SK-MEL-5 (cell line): ENCODE data around the gene EXD1. TPM values are rescaled to one million over a fixed set of nuclear protein-coding genes. Genes with fewer than 3 reads are reported as not detected.
"Not testable (repeated sequence)": the region's sequence is repeated elsewhere in the genome, so short reads cannot be mapped to it uniquely, and the experiment has no call there.

Experiments used
- DNase-seq: peaks from one replicate; pipeline ENCODE4 v3.0.0-alpha.2; 2016; ENCODE audit warnings: low read depth, low spot score
- in situ Hi-C: cut with HindIII; loops from 2 replicates; pipeline ENCODE4 v1.10.0; 2016; ENCODE audit warnings: low sequenced_read_pairs, high pct_unique_total_duplicates, low pct_unique_long_range_greater_than_20kb
- total RNA-seq: library from RNA; depleted of rRNA; stranded (reverse); fragments of >200 nt; shearing (Covaris generic); gene quantifications from 2 replicates; pipeline ENCODE4 v1.2.3, GENCODE V29; 2014; rRNA removed

Gene EXD1
- total RNA-seq, 1 experiment from 2014 or later = not detected

DNA sequence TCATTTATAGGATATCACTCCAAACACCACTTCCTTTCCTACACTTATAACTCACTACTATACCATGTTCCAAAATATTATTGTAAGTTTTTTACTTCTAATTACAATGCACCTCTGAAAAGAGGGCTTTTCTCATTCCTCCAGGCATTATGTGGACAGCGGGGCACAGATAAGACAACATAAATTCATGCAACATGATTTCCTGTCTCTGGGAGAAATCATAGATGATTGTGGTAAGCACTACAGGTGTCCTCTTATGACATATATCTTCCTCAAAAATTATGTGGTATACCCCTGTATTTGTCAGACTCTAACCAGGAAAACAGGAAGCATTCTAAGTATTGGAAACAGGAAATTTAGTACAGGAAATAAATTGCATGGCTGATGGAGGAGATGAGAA, 68.8 kb downstream of the EXD1 start:
- no peak for DNase-seq
- in situ Hi-C loops = no loop called here

DNA sequence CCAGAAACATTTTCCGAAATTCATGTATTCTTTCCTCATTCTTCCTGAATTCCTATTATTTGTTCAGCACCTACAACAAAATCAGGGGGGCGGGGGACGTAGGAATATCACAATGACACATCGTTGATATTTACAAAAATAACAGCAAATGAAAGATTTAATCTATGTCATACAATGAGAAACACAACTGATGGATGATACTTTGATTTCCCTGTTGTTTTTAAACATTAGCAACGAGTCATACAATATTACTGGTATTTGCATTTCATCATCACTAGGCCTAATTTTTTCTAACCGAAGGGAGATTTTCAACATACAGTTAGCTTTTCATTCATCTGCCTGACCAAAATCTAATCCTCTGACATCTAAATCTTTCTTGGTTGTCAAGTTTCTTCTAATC, 69.2 kb downstream of the EXD1 start:
- in situ Hi-C loops = no loop called here
- no peak for DNase-seq

DNA sequence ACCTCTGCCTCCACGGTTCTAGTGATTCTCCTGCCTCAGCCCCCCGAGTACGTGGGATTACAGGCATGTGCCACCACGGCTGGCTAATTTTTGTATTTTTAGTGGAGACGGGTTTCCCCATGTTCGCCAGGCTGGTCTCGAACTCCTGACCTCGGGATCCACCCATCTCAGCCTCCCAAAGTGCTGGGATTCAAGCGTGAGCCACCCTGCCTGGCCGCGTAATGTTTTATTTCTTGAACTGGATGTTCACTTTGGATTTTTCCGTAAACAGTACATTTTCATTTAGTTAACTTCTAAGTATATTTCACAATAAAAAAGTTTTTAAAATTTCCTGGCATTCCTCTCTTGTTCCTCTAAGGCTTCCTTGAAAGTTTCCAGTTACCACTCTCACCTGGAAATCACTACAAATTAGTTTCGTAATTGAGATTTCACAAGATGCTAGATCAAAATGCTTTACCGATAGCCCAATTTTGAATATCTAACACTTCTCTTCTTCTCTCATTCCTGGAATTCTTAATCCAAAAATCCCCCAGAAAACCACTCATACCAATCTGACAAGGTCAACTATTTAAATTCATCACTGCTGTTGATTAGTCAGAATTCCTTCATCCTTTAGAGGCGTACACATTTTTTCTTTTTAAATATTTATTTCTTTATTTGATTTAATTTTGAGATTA, 69.8 kb downstream of the EXD1 start:
- in situ Hi-C loops = no loop called here
- no peak for DNase-seq

DNA sequence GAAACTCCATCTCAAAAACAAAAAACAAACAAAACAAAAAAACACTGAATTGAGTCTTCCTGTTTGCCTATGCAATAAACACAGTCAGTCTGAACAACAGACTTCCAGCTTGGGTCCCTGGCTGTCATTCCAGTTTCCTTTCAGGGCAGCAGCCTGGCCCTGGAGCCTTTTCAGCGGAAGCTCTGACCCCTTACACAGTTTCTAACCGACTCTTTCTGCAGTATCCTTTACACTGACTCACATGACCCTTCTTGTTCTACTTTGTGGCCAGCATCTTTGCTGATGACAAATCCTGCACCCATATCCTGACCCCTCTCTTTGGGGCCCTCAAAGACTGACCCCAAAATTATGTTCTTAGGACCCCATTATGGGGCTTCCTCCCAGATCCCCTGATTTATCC, 76.1 kb downstream of the EXD1 start:
- in situ Hi-C loops = no loop called here
- DNase-seq = no peak

DNA sequence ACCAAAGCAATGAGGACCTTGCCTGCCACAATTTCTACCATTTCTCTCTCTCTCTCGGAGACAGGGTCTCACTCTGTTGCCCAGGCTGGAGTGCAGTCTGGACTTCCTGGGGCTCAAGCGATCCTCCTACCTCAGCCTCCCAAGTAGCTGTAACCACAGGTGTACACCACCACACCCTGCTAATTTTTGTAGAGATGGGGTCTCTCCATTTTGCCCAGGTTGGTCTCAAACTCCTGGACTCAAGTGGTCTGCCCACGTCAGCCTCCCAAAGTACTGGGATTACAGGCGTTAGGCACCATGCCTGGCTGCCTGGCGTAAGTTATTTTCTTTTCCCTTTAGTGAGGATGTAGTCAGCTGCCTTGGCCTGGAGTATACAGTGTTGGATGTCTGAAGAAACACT, 76.8 kb downstream of the EXD1 start:
- in situ Hi-C loops = no loop called here
- DNase-seq = no peak

DNA sequence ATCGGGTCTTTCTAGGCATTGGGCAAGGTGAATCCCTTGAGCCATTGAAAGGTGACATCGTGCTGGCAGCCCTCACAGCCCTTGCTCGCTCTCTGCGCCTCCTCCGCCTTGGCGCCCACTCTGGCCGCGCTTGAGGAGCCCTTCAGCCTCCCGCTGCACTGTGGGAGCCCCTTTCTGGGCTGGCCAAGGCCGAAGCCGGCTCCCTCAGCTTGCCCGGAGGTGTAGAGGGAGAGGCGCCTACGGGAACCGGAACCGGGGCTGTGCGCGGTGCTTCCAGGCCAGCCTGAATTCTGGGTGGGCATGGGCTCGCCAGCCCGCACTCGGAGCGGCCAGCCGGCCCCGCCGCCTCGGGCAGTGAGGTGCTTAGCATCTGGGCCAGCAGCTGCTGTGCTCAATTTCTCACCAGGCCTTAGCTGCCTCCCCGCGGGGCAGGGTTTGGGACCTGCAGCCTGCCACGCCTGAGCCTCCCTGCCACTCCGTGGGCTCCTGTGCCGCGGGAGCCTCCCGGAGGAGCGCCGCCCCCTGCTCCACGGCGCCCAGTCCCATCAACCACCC, 79.0 kb downstream of the EXD1 start:
- DNase-seq = no peak
- in situ Hi-C loops = no loop called here

DNA sequence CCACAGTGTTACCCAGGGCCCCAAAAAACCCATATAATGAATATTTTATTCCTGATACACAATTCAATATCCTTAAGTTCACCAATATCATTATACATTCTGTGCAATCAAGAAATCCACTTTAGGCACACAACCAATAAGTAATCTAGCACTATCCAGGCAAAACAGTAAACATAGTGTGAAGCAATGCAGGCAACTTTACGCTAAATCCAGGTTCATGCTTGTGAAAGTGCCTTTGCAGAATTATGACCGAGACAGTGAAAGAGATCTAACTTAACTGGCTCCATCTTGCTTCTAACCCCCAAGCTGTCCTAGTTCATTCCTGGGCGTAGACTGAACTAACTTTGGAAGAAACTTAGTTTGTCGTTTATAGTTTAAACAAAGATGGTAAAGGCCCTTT, 80.3 kb downstream of the EXD1 start:
- in situ Hi-C loops = no loop called here

DNA sequence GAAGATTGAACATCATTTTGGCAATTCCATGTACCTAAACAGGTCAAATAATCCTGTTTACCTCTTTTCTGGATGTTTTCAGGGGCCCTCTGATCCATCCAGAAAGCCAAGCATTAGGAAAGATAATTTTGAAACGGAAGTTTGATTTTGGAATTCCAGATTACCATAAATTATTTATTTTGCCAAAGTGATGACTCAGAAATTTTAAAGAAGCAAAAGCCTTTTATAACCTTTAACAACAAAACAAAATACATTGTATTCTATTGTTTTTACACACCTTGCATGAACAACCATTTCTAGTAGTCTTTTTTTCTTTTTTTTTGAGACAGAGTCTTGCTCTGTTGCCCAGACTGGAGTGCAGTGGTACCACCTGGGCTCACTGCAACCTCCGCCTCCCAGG, 82.5 kb downstream of the EXD1 start:
- no peak for DNase-seq
- in situ Hi-C loops = no loop called here

More for the DNA sequence above, 80.3 kb downstream of the EXD1 start:
- DNase-seq = no peak

DNA sequence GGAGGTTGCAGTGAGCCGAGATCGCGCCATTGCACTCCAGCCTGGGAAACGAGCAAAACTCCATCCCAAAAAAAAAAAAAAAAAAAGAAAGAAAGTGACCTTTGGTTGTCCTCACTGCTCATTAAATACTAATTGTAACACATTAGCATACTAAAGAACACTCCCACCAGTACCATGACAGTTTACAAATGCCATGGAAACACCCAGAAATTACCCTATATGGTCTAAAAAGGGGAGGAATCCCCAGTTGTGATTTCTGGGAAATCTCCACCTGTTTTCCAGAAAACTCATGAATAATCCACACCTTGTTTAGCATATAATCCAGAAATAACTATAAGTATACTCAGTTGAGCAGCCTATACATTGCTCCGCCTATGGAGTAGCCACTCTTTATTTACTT, 90.9 kb downstream of the EXD1 start:
- DNase-seq = no peak
- in situ Hi-C loops = no loop called here

DNA sequence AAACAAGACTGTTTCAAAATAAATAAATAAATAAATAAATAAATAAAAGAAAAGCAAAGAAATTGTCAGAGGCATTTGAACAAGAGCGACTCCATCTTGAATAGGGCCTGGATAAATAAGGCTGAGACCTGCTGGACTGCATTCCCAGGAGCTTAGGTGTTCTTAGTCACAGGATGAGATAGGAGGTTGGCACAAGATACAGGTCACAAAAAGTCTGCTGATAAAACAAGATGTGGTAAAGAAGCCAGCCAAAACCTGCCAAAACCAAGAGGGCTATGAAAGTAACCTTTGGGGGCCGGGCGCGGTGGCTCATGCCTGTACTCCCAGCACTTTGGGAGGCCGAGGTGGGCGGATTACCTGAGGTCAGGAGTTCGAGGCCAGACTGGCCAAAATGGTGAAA, 91.4 kb downstream of the EXD1 start:
- DNase-seq, in situ Hi-C loops: not testable (repeated sequence)

DNA sequence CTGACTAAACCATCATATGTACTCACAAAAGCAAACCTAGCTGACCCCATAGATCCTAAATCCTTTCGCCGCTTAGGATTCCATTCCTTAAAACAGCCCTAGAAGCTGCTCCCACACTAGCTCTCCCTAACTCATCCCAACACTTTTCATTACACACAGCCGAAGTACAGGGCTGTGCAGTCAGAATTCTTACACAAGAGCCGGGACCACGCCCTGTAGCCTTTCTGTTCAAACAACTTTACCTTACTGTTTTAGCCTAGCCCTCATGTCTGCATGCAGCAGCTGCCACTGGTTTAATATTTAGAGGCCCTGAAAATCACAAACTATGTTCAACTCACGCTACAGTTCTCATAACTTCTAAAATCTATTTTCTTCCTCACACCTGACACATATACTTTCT, 95.0 kb downstream of the EXD1 start:
- DNase-seq, in situ Hi-C loops: not testable (repeated sequence)

DNA sequence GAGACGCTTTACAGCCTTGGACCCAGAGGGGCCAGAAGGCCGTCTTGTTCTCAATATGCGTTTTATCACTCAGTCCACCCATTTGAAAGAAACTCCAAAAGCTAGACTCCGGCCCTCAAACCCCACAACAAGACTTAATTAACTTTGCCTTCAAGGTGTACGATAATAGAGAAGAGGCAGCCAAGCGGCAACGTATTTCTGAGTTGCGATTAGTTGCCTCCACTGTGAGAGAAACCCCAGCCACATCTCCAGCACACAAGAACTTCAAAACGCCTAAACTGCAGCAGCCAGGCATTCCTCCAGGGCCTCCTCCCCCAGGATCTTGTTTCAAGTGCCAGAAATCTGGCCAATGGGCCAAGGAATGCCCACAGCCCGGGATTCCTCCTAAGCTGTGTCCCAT, 97.1 kb downstream of the EXD1 start:
- no peak for DNase-seq
- in situ Hi-C loops = no loop called here

Other genes starting within 250 kb of the EXD1 start
- 14.8 and 15.7 TPM in 2 replicates for gene INO80, start 114.5 kb downstream of the EXD1 start, total RNA-seq
- gene CHP1, start 511 bp upstream of the EXD1 start, total RNA-seq = 104 and 116 TPM in 2 replicates
- 9.2 and 12.8 TPM in 2 replicates for gene OIP5, start 101.8 kb upstream of the EXD1 start, total RNA-seq
- 83.0 and 87.5 TPM in 2 replicates for gene NUSAP1, start 102.1 kb upstream of the EXD1 start, total RNA-seq
- 38.0 and 39.6 TPM in 2 replicates for gene NDUFAF1, start 171.7 kb upstream of the EXD1 start, total RNA-seq
- 17.6 and 22.6 TPM in 2 replicates for gene RTF1, start 186.3 kb upstream of the EXD1 start, total RNA-seq